SK-N-SH treated with all-trans-retinoic acid at 6 μM for 48 hours (cell line): ENCODE results near the gene OLFML2A.

Source experiments
- ATAC-seq: fragments of 200-7000 bp; cut with Tn5 transposase; 3 replicates; pipeline ENCODE4 v1.9.1; 2020; ENCODE audit warnings: mild to moderate bottlenecking, moderate library complexity
- ARNTL ChIP-seq: fragments of 450-650 bp; formaldehyde crosslinking; IDR thresholded peaks from 2 replicates; pipeline ENCODE4 v1.5.0; 2020; ENCODE audit warnings: low read depth, mild to moderate bottlenecking, moderate library complexity, borderline replicate concordance
- BACH2 ChIP-seq: fragments of 250-450 bp; sonication (Bioruptor Pico); IDR thresholded peaks from 2 replicates; pipeline ENCODE4 v1.9.0; 2021; ENCODE audit warnings: mild to moderate bottlenecking, borderline replicate concordance
- CREB5 ChIP-seq: fragments of 250-450 bp; sonication (Bioruptor Pico); IDR thresholded peaks from 2 replicates; pipeline ENCODE4 v1.5.1; 2020; ENCODE audit warnings: low read depth, mild to moderate bottlenecking, moderate library complexity
- ESRRG ChIP-seq: fragments of 250-450 bp; sonication (Bioruptor Pico); IDR thresholded peaks from 2 replicates; pipeline ENCODE4 v1.6.1; 2021; ENCODE audit warnings: mild to moderate bottlenecking
- GLIS3 ChIP-seq: fragments of 250-450 bp; sonication (Bioruptor Pico); IDR thresholded peaks from 2 replicates; pipeline ENCODE4 v1.5.0; 2020; ENCODE audit warnings: mild to moderate bottlenecking, moderate library complexity
- ISL1 ChIP-seq: fragments of 250-450 bp; sonication (Bioruptor Pico); IDR thresholded peaks from 2 replicates; pipeline ENCODE4 v2.1.2; 2022; ENCODE audit warnings: mild to moderate bottlenecking, moderate library complexity
- OSR1 ChIP-seq: fragments of 250-450 bp; sonication (Bioruptor Pico); IDR thresholded peaks from 2 replicates; pipeline ENCODE4 v1.8.0; 2022; ENCODE audit warnings: moderate library complexity, mild to moderate bottlenecking, inconsistent platforms
- PPARA ChIP-seq: fragments of 250-450 bp; sonication (Bioruptor Pico); IDR thresholded peaks from 2 replicates; pipeline ENCODE4 v1.5.0; 2020; ENCODE audit warnings: mild to moderate bottlenecking, borderline replicate concordance
- RARB ChIP-seq: fragments of 250-450 bp; sonication (Bioruptor Pico); IDR thresholded peaks from 2 replicates; pipeline ENCODE4 v1.8.0; 2021; ENCODE audit warnings: mild to moderate bottlenecking, moderate library complexity
- SNAI2 ChIP-seq: fragments of 250-450 bp; sonication (Bioruptor Pico); IDR thresholded peaks from 2 replicates; pipeline ENCODE4 v1.5.0; 2020; ENCODE audit warnings: mild to moderate bottlenecking, moderate library complexity
- TCF4 ChIP-seq: fragments of 250-450 bp; sonication (Bioruptor Pico); IDR thresholded peaks from 2 replicates; pipeline ENCODE4 v1.8.0; 2021; ENCODE audit warnings: mild to moderate bottlenecking, moderate library complexity, borderline replicate concordance
- TOX ChIP-seq: fragments of 250-450 bp; sonication (Bioruptor Pico); IDR thresholded peaks from 2 replicates; pipeline ENCODE4 v1.8.0; 2021; ENCODE audit warnings: mild to moderate bottlenecking, moderate library complexity, borderline replicate concordance
- ZC3H10 ChIP-seq: fragments of 250-450 bp; sonication (Bioruptor Pico); IDR thresholded peaks from 2 replicates; pipeline ENCODE4 v1.5.1; 2021; ENCODE audit warnings: mild to moderate bottlenecking, moderate library complexity
- ZNF565 ChIP-seq: fragments of 450-650 bp; formaldehyde crosslinking; conservative IDR thresholded peaks from 2 replicates; pipeline ENCODE4 v1.5.0; 2020; ENCODE audit warnings: low read depth, mild to moderate bottlenecking, moderate library complexity
- ZNF8 ChIP-seq: fragments of 450-650 bp; formaldehyde crosslinking; IDR thresholded peaks from 2 replicates; pipeline ENCODE4 v1.5.0; 2020; ENCODE audit warnings: mild to moderate bottlenecking, moderate library complexity
- TF ChIP-seq, protein P1 (sequence below): fragments of 250-450 bp; sonication (Bioruptor Pico); IDR thresholded peaks from 2 replicates; pipeline ENCODE4 v1.5.1; 2021; ENCODE audit warnings: mild to moderate bottlenecking, moderate library complexity
- TF ChIP-seq, protein P2 (sequence below): fragments of 250-450 bp; sonication (Bioruptor Pico); IDR thresholded peaks from 2 replicates; pipeline ENCODE4 v1.8.0; 2021; ENCODE audit warnings: low read depth, mild to moderate bottlenecking, moderate library complexity, borderline replicate concordance
- TF ChIP-seq, protein P3 (sequence below): fragments of 250-450 bp; sonication (Bioruptor Pico); IDR thresholded peaks from 2 replicates; pipeline ENCODE4 v1.5.0; 2020; ENCODE audit warnings: mild to moderate bottlenecking, moderate library complexity

OLFML2A gene

GRCh38 chr9:124780060-124780756, 3.3 kb downstream of the OLFML2A start (continued):
- TF ChIP-seq, protein P1, sequence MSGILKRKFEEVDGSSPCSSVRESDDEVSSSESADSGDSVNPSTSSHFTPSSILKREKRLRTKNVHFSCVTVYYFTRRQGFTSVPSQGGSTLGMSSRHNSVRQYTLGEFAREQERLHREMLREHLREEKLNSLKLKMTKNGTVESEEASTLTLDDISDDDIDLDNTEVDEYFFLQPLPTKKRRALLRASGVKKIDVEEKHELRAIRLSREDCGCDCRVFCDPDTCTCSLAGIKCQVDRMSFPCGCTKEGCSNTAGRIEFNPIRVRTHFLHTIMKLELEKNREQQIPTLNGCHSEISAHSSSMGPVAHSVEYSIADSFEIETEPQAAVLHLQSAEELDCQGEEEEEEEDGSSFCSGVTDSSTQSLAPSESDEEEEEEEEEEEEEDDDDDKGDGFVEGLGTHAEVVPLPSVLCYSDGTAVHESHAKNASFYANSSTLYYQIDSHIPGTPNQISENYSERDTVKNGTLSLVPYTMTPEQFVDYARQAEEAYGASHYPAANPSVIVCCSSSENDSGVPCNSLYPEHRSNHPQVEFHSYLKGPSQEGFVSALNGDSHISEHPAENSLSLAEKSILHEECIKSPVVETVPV (CRISPR knock-in tag): no peak
- no peak for TF ChIP-seq SNAI2 (CRISPR knock-in tag)

- TF ChIP-seq CREB5 (CRISPR knock-in tag) (no peak), ARNTL (no peak), ISL1 (CRISPR knock-in tag) (no peak)
- TF ChIP-seq, protein P1 (CRISPR knock-in tag): no peak
- TF ChIP-seq, all 23 proteins: peak for 0
- ATAC-seq: no peak
These were observed 3.8 kb downstream of the OLFML2A start for GRCh38 chr9:124780757-124781151.

- TF ChIP-seq CREB5 (CRISPR knock-in tag): no peak
- no peak for TF ChIP-seq TCF4
- TF ChIP-seq PPARA (CRISPR knock-in tag): no peak
- no peak for TF ChIP-seq ZC3H10 (CRISPR knock-in tag)
- no peak for TF ChIP-seq ARNTL
- TF ChIP-seq GLIS3 (CRISPR knock-in tag): no peak
- no peak for TF ChIP-seq ESRRG
- TF ChIP-seq ZNF8 (CRISPR knock-in tag): no peak
- no peak for TF ChIP-seq BACH2
- TF ChIP-seq, protein P2, sequence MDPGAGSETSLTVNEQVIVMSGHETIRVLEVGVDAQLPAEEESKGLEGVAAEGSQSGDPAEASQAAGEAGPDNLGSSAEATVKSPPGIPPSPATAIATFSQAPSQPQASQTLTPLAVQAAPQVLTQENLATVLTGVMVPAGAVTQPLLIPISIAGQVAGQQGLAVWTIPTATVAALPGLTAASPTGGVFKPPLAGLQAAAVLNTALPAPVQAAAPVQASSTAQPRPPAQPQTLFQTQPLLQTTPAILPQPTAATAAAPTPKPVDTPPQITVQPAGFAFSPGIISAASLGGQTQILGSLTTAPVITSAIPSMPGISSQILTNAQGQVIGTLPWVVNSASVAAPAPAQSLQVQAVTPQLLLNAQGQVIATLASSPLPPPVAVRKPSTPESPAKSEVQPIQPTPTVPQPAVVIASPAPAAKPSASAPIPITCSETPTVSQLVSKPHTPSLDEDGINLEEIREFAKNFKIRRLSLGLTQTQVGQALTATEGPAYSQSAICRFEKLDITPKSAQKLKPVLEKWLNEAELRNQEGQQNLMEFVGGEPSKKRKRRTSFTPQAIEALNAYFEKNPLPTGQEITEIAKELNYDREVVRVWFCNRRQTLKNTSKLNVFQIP (CRISPR knock-in tag): no peak
- no peak for TF ChIP-seq ZNF565 (CRISPR knock-in tag)
- TF ChIP-seq RARB (CRISPR knock-in tag): no peak
- no peak for TF ChIP-seq OSR1
- TF ChIP-seq, protein P3, sequence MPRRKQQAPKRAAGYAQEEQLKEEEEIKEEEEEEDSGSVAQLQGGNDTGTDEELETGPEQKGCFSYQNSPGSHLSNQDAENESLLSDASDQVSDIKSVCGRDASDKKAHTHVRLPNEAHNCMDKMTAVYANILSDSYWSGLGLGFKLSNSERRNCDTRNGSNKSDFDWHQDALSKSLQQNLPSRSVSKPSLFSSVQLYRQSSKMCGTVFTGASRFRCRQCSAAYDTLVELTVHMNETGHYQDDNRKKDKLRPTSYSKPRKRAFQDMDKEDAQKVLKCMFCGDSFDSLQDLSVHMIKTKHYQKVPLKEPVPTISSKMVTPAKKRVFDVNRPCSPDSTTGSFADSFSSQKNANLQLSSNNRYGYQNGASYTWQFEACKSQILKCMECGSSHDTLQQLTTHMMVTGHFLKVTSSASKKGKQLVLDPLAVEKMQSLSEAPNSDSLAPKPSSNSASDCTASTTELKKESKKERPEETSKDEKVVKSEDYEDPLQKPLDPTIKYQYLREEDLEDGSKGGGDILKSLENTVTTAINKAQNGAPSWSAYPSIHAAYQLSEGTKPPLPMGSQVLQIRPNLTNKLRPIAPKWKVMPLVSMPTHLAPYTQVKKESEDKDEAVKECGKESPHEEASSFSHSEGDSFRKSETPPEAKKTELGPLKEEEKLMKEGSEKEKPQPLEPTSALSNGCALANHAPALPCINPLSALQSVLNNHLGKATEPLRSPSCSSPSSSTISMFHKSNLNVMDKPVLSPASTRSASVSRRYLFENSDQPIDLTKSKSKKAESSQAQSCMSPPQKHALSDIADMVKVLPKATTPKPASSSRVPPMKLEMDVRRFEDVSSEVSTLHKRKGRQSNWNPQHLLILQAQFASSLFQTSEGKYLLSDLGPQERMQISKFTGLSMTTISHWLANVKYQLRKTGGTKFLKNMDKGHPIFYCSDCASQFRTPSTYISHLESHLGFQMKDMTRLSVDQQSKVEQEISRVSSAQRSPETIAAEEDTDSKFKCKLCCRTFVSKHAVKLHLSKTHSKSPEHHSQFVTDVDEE: no peak
- TF ChIP-seq TOX (CRISPR knock-in tag): no peak
- ATAC-seq: no peak
These were observed 5.2 kb downstream of the OLFML2A start for GRCh38 chr9:124781967-124782660.
